HG03196 (cell line): Measurements from ENCODE around the gene PTPRS.
"Not testable (repeated sequence)": the region's sequence is repeated elsewhere in the genome, so short reads cannot be mapped to it uniquely, and the experiment has no call there.

Source experiments
- ATAC-seq: cut with Tn5 transposase; IDR thresholded peaks from one replicate; pipeline ENCODE4 v1.9.1; 2021; ENCODE audit not compliant: unreplicated experiment

Gene PTPRS

GRCh38 chr19:5334366-5334739 lies 6.3 kb downstream of the PTPRS start:
- ATAC-seq = no peak

- ATAC-seq = no peak
Observed at GRCh38 chr19:5333581-5334365, 6.8 kb downstream of the PTPRS start.

- ATAC-seq = no peak
Observed at GRCh38 chr19:5332501-5332900, 8.1 kb downstream of the PTPRS start.

GRCh38 chr19:5331790-5332189 lies 8.8 kb downstream of the PTPRS start:
- no peak for ATAC-seq

GRCh38 chr19:5330307-5330720 lies 10.3 kb downstream of the PTPRS start:
- no peak for ATAC-seq

GRCh38 chr19:5329141-5329540 lies 11.5 kb downstream of the PTPRS start:
- ATAC-seq = no peak

GRCh38 chr19:5328407-5328806 lies 12.2 kb downstream of the PTPRS start:
- ATAC-seq = not testable (repeated sequence)

GRCh38 chr19:5326986-5327623 lies 13.5 kb downstream of the PTPRS start:
- ATAC-seq = no peak

- ATAC-seq = no peak
Observed at GRCh38 chr19:5326545-5326944, 14.1 kb downstream of the PTPRS start.

GRCh38 chr19:5324947-5325346 lies 15.7 kb downstream of the PTPRS start:
- ATAC-seq = no peak

- no peak for ATAC-seq
Observed at GRCh38 chr19:5323475-5323811, 17.2 kb downstream of the PTPRS start.

- ATAC-seq = no peak
Observed at GRCh38 chr19:5321851-5322681, 18.5 kb downstream of the PTPRS start.

- ATAC-seq = no peak
Observed at GRCh38 chr19:5321066-5321642, 19.5 kb downstream of the PTPRS start.

- ATAC-seq = no peak
Observed at GRCh38 chr19:5319516-5319915, 21.1 kb downstream of the PTPRS start.

GRCh38 chr19:5318306-5318705 lies 22.3 kb downstream of the PTPRS start:
- no peak for ATAC-seq

GRCh38 chr19:5317321-5317720 lies 23.3 kb downstream of the PTPRS start:
- no peak for ATAC-seq

GRCh38 chr19:5316138-5316537 lies 24.5 kb downstream of the PTPRS start:
- no peak for ATAC-seq

GRCh38 chr19:5314907-5315298 lies 25.7 kb downstream of the PTPRS start:
- ATAC-seq = no peak

- no peak for ATAC-seq
Observed at GRCh38 chr19:5314012-5314906, 26.4 kb downstream of the PTPRS start.

GRCh38 chr19:5313307-5313706 lies 27.3 kb downstream of the PTPRS start:
- no peak for ATAC-seq

- ATAC-seq = no peak
Observed at GRCh38 chr19:5312058-5312457, 28.6 kb downstream of the PTPRS start.
